SIG-M5 (cell line): Measurements from ENCODE around the gene STAB2.
"Not testable (repeated sequence)": the region's sequence is repeated elsewhere in the genome, so short reads cannot be mapped to it uniquely, and the experiment has no call there.

Experiments
- DNase-seq: peaks from one replicate; lab custom pipeline; 2025; lab: John Stamatoyannopoulos, UW

STAB2 gene

DNA sequence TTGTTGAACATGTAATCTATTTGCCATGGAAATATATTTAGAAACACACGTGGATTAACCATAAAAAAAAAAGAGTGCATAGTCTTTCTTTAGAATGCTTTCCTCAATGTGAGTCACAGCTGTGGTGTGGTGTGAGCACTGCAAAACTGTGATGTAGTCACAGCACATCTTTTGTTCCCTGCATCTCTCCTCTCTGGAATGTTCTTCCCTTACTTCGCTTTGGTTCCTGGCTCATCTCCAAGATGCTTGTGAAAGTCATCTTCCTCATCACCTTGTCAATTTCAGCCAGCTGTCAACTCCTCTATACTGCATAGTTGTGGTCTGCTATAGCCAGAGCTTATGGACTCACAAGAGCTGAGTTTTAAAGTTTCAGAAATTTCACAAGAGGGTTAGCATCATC is 60.2 kb downstream of the STAB2 start:
- DNase-seq = no peak

DNA sequence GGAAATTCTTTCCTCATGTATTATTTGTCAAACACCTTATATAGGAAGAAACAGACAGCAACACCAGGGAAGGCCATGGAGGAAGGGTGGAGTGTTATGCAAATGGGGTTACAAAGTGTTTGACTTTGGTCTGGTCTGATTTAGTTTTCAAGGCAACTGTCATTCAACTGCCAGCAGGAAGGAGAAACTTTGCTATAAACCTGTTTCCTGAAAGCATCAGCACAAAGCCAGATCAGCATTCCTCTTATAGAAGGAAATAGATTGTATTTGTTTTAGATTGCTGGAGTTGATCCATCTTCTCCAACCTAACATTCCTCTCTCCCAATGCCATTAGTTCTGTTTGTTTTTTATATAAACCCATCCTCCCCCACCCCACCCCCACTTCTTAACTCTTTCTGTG is 65.7 kb downstream of the STAB2 start:
- no peak for DNase-seq

DNA sequence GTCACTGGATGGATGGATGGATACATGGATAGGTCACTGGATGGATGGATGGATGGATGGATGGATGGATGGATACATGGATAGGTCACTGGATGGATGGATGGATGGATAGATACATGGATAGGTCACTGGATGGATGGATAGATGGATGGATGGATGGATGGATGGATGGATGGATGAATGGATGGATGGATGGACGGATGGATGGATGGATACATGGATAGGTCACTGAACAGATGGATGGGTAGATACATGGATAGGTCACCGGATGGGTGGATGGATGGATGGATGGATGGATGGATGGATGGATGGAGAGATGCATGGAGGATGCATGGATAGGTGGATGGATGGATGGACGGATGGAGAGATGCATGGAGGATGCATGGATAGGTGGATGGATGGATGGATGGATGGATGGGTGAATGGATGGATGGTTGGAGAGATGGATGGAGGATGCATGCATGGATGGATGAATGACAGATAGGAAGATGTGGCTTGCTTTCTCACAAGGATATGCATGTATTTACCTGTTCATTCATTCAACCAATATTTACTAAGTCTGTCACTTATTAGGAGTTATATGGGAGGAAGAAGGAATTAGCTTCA is 66.6 kb downstream of the STAB2 start:
- DNase-seq = not testable (repeated sequence)

DNA sequence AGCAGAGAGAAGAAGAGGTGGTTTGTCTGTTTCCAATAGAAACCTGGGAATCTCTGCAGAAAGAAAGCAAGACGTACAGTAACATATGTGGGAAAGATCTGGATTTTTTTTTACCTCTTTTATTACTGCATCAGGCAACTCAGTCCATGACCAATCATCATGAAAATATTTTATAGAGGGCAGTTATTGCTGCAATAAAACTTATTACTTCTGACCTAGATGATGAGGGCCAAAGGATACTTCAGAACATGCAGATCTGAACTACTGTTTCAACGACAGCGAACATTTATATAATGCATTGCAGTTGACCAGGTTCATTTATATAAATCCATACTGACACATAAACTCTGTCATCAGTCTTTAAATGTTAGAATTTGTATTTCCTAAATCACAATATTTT is 67.7 kb downstream of the STAB2 start:
- no peak for DNase-seq

DNA sequence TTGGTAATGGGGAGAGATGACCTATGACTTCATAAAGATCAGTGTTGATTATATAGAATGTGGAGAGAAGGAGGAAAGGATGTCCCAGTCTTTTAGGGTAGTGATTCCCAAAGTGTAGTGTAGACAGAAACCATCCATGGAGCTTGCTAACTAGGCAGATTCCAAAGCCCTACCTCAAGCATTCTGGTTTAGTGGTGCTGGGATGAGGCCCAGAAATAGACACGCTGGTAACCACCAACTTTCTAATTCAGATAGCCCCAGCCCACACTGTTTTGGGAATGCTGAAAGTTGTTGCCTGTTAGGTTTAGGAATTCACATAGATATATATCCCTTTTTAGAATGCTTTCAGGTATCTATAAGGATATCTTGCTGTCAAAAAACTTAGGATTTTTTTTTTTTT is 69.2 kb downstream of the STAB2 start:
- DNase-seq = no peak

DNA sequence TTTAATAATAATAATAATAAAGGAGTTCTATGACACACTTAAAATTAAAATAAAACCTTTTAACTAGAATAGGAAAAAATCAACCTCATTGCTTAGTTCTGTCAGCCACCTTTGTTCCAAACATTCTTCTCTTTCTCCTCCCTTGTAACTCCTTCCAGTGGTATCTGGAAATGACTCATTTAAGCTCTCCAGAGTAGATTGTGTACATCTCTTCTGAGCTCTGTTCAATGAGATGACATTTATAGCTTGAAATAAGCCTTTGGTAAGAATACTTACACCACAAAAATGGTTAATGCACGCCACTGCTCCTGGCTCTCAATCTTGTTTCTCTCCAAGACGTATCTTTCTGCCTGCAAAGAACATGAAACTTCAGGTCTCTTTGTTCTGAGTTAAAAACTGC is 70.3 kb downstream of the STAB2 start:
- DNase-seq = no peak

DNA sequence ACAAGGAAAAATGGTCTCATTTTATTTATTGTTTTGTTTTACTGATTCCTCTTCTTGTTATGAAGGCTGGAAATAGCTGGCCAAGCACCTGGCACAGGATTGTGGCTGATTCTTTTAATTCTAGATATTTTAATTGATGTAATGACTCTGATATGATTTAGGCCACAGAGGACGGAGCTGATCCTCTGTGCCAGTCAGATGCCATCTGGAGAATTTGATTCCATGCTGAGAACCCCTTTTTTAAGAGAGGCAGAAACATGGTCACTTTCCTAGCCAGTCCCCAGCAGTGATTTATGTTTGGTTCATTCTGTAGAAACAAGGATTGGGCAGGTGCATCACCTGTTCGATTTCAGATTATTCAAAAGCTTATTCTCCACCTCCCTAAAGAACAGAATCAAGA is 77.6 kb downstream of the STAB2 start:
- DNase-seq = no peak

DNA sequence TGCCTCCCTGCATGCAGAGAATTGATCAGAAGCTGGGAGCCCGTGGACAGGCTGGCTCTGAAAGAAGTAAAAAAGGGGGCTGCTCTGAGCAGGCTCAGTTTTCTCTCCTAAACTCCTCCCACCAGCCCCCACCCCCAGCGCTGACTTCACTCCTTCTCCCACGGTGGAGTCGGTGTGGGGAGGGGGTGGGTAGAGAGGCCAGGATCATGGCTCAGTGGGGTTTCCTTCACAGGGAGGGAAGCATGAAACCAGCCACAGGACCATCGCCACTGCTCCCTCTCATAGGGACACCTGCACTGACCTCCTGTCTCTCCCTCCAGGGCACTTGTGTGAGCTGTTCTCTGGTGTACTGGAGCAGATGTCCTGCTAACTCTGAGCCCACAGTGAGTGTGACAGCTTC is 78.9 kb downstream of the STAB2 start:
- DNase-seq = no peak

DNA sequence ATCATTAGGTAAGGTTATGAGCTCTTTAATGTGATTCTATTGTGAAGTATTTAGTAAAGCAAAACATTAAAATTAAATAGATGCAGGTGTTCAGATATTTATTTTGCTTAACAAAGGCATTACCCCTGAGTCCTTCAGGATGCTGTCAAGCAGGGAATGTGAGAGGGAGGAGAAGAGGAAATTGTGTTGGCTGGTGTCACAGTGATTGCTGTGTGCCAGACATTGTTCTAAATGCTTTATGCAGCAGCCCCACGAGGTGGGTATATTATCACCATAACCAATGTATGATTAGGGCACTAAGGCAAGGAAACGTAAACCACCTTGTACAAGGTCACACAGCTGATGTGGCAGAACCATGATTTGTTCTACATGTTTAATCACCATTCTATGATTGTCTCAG is 80.1 kb downstream of the STAB2 start:
- no peak for DNase-seq

DNA sequence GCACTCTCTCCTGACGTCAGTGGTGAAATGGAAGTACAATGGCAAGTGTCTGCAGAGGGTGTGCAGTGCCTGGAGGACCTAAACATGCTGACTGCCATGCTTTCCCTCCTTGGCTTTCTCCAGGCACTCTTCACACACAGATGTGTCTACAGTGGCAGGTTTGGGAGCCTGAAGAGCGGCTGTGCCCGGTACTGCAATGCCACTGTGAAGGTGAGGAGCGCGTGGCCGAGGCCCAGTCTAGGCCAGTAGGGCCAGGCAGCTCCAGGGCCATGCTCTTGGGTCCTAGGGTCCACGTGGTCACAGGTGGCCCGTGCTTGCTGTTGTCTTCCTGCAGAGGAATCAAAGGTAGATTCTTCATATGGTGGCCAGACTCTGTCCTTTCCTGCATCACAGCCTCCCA is 81.4 kb downstream of the STAB2 start:
- DNase-seq = no peak

DNA sequence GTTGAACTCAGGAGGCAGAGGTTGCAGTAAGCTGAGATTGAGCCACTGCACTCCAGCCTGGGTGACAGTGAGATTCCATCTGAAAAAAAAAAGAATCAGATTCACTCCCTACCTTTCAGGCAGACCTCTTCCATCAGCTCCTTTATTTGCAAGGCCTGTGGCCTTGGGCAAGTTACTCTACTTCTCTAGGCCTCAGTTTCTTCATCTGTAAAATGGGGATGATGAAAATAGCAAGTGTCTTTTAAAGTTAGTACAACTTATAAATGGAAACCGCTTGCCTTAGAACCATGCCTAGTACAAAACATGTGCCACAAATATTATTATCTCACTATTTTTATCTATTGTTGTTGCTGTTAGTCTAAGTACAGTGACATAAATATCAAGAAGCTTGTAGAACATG is 84.3 kb downstream of the STAB2 start:
- no peak for DNase-seq

DNA sequence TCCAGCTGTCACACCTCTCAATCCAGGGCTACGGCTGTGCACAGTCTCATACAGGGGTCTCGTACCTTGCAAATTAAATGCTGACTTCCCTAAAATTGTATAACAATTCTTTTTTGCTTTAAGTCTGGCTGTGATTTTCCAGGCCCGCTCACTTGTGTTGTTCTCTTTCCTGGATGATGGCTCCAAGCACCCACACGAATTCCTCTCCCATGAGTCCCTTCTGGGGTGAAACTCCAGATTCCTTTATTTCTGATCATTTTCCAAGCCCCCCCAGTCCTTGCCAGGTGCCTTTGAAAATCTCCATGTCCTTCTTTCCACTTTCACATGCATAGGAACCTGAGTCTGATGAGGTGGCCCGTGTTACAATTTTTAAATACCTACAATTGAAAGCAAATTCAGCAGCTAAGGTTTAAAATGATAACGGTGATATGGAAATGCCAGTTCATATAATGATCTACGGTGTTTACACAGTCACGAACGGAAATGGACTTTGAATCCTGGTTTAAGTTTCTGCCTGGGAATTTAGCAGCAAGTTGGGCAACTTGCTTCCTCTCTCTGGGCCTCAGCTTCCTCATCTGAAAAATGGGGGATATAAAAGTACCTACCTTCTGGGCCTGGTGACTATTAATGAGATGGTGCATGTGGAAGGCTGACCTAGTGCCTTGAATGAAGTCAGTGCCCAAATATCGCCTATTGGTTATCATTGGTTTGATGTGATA is 85.5 kb downstream of the STAB2 start:
- DNase-seq = no peak

DNA sequence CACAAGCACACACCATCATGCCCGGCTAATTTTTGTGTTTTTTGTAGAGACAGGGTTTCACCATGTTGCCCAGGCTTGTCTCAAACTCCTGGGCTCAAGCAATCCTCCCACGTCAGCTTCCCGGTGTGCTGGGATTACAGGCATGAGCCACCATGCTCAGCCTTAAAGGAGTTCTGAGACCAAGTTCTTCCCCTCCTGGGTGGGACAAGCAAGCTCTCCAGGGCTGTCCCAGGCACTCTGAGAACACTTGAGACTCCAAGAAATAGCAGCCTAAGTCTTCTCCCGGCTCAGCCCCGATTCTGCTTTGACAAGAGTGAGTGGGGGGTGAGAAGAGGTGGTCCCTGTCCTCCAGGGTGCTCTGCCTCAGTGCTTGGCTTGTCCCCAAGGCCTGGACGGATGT is 86.4 kb downstream of the STAB2 start:
- DNase-seq = no peak

DNA sequence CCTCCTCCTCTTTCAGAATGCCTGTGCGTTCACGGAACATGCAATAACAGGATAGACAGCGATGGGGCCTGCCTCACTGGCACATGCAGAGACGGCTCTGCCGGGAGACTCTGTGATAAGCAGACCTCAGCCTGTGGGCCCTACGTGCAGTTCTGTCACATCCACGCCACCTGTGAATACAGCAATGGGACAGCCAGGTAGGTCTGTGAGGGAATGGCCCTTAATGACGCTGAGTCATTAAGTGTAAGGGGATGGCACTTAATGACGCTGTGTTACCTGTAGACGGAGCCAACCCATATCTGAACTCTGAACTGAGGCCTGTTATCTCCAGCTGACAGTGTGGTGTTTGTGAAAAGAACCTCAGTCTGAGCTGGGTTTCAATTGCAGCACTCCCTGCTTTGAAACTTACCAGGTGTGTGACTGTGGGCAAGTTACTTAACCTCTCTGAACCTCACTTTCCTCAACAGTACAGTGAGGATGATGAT is 86.9 kb downstream of the STAB2 start:
- no peak for DNase-seq

DNA sequence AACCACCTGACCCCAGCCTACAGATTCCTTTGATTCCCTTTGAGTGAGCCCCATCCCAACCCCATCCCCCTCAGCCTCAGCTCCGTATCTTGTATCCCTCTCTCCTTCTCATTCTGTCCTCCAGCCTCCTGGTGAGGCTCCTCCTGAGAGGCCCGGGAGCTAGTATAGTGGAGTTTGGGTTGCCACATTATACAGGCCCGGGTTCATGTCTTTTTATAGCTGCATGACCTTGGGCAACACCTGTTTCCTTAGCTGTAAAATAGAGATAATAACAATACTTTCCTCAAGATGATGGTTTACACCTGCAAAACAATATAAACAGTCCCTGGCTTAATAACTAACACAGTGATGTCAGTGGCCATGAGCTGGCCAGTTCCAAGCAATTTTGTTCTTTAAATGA is 89.8 kb downstream of the STAB2 start:
- DNase-seq = no peak

DNA sequence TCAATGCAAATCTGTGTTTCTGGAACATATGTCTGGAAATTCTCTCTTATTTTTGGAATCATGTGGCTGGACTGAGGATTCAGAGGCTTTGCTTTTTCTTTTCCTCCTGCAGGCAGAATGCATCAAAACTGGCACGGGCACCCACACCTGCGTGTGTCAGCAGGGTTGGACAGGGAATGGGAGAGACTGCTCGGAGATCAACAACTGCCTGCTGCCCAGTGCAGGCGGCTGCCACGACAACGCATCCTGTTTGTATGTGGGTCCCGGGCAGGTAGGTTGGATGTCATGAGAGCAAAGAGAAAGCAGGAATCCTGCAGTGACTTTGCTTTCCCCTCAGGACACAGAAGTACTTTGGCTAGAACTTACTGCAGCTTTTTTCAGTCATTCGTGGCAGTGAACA is 90.3 kb downstream of the STAB2 start:
- DNase-seq = no peak

DNA sequence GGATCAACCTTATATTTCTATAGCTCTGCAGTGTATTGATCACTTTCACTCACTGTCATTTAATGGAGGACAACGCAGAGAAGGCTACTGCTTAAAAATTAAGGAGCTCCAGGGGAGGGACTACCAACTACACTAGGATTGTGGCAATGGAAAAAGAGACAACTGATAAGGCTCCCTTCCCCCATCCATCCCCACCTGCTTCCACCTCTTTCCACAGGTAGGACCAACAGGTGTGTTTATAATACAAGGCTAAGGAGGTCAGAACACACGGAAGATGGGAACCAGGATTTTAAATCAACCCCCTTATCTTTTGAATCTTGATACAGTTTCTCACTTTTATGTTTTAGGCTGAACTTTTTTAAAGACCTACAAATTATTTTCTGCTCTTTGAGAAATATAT is 90.8 kb downstream of the STAB2 start:
- no peak for DNase-seq

DNA sequence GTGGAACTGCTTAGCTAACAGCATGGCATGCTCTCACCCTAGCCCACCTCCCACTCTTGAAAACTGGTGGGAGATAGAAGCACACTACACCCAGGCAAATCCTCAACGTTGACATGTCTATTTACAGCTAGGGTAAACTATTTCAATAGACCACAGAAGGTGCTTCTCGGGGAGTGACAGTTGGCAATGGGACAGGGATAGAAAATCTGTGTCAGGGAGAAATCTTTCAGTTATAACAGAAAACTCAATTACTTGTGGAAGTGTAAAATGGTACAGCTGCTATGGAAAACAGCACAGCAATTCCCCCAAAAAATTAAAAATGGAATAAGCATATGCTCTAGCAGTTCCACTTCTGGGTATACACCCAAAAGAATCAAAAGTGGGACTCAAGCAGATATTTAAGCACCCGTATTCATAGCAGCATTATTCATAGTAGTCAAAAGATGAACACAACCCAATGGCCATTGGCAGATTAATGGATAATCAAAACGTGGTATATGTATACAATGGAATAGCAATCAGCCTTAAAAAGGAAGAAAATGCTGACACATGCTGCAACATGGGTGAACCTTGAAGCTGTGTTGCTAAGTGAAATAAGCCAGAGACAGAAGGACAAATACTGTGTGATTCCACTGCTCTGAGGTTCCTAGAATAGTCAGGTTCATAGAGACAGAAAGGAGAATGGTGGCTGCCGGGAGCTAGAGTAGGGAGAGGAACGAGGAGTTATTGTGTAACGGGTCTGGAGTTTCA is 92.5 kb downstream of the STAB2 start:
- no peak for DNase-seq

DNA sequence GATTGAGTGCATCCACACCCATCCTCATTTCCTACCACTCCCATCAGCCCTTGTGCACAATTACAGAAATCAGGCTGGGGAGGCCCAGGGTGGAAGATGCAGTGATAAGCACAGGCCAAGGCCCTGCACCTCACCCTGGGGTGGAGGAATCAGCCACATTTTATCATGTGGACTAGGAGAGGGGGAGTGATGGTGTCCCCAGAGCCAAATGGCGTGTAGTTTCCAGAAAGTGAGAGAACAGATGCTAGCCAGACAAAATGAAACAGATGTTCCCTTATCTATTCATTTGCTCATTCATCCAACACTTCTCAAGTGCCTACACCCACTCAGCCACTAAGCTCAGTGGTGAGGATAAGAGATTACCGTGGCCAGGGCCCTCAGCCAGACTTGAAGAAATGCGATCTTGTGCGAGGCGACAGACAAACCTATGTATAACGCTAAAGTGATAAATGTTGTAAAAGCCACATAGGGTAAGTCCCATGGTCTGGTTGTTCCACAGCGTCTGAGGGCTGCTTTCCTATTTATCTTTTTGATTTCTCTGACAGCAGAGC is 93.6 kb downstream of the STAB2 start:
- DNase-seq = no peak

DNA sequence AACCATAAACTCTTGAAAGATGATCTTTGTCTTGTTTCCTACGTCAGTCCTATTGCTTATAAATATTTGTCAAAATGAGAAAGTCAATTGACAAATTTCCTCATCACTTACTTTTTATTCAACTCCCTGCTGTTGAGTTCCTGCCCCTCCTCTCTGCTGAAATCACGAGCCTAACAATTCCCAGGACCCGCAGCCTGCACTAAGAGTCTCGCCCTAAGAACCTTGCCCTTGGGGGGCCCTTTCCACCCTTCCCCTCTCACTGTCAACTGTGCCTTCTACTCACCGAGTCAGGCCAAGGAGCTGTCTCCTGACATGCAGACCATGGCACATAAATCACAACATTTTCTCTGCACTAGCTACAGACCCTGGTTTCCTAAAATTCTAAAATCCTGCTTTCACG is 99.0 kb downstream of the STAB2 start:
- no peak for DNase-seq

DNA sequence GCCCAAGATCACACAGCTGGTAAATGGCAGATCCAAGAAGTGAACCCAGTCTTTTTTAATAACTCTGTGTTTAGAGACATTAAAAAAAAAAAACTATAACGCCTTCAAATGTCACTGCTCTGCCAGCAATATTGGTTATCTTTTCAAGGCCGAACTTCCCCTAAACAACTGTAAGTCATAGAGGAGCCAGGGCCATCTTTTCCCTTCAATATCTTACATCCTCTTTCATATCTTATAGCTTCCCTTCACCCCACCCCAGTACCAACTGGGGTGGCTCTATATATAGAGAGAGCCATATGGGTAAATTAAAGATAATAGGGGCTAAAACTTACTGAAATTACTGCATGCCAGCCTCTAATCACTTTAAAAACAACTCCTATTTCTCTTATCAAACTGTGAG is 100.2 kb downstream of the STAB2 start:
- no peak for DNase-seq

DNA sequence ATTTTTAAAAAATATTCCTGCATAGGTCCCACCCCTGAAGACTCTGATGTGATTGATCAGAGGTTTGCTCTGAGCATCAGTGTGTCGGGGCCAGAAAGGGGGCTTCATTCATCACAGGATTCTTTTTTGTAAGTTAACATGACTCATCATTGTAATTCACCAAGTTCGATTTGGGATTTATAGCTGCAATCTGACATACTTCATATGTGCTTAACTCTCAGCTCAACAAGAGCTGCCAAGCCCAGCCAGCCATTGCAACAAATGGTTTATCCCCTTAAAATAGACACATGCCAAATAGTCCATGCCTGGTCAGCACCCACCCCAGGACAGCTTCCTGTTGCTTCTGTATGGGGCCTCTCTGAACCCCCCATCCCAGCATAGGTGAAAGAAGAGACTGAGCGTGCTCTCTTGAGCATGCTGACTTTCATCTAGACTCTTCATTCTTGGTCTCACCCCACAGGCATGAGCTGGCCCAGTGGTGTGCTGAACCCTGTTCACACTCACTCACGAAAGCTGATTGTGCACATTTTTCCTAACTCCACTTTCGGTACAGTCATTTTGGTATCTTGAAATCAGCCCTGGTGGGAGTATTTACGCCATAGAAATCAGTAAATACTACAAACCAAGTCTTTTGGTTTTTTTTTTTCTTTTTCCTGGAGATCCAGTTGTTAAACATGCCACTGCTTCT is 101.4 kb downstream of the STAB2 start:
- no peak for DNase-seq
